ENCODE results near the gene IL6ST.

The IL6ST gene

GRCh38 chr5:55915783-55916182, 79.0 kb downstream of the IL6ST start:
- DNase-seq (ENCODE audit: insufficient read length, low spot score): no peak
- TF ChIP-seq POLR2AphosphoS5 (IDR thresholded peaks at IDR 0.05; ENCODE audit: low read depth, low read length) (no peak), POU2F2 (IDR thresholded peaks at IDR 0.05; ENCODE audit: low read depth, low read length) (no peak), POLR2A (IDR thresholded peaks at IDR 0.05; ENCODE audit: low read depth, low read length) (no peak), SPI1 (IDR thresholded peaks at IDR 0.05; ENCODE audit: low read depth, low read length) (no peak), TAF1 (IDR thresholded peaks at IDR 0.05; ENCODE audit: low read depth, low read length) (no peak), PAX5 (IDR thresholded peaks at IDR 0.05; ENCODE audit: insufficient read depth, low read length, severe bottlenecking) (no peak)

GRCh38 chr5:55914971-55915370, 79.8 kb downstream of the IL6ST start:
- FAIRE-seq (no peak), DNase-seq (ENCODE audit: insufficient read length, low spot score) (no peak)
- TF ChIP-seq POU2F2 (IDR thresholded peaks at IDR 0.05; ENCODE audit: low read depth, low read length) (no peak), PAX5 (IDR thresholded peaks at IDR 0.05; ENCODE audit: insufficient read depth, low read length, severe bottlenecking) (no peak), POLR2AphosphoS5 (IDR thresholded peaks at IDR 0.05; ENCODE audit: low read depth, low read length) (no peak), TAF1 (IDR thresholded peaks at IDR 0.05; ENCODE audit: low read depth, low read length) (no peak), POLR2A (IDR thresholded peaks at IDR 0.05; ENCODE audit: low read depth, low read length) (no peak), SPI1 (IDR thresholded peaks at IDR 0.05; ENCODE audit: low read depth, low read length) (no peak)

More at GRCh38 chr5:55915783-55916182, 79.0 kb downstream of the IL6ST start:
- no peak for FAIRE-seq

- no peak for FAIRE-seq
- TF ChIP-seq POLR2AphosphoS5 (IDR thresholded peaks at IDR 0.05; ENCODE audit: low read depth, low read length) (no peak), POU2F2 (IDR thresholded peaks at IDR 0.05; ENCODE audit: low read depth, low read length) (no peak), TAF1 (IDR thresholded peaks at IDR 0.05; ENCODE audit: low read depth, low read length) (no peak), POLR2A (IDR thresholded peaks at IDR 0.05; ENCODE audit: low read depth, low read length) (no peak), PAX5 (IDR thresholded peaks at IDR 0.05; ENCODE audit: insufficient read depth, low read length, severe bottlenecking) (no peak), SPI1 (IDR thresholded peaks at IDR 0.05; ENCODE audit: low read depth, low read length) (no peak)
These were observed 81.0 kb downstream of the IL6ST start for GRCh38 chr5:55913466-55914413.

GRCh38 chr5:55911784-55912653, 82.7 kb downstream of the IL6ST start:
- no peak for DNase-seq (ENCODE audit: insufficient read length, low spot score)
- TF ChIP-seq POLR2A (IDR thresholded peaks at IDR 0.05; ENCODE audit: low read depth, low read length): no peak
- TF ChIP-seq PAX5 (IDR thresholded peaks at IDR 0.05; ENCODE audit: insufficient read depth, low read length, severe bottlenecking): no peak
- TF ChIP-seq POU2F2 (IDR thresholded peaks at IDR 0.05; ENCODE audit: low read depth, low read length): no peak
- TF ChIP-seq TAF1 (IDR thresholded peaks at IDR 0.05; ENCODE audit: low read depth, low read length): no peak
- no peak for TF ChIP-seq POLR2AphosphoS5 (IDR thresholded peaks at IDR 0.05; ENCODE audit: low read depth, low read length)
- TF ChIP-seq SPI1 (IDR thresholded peaks at IDR 0.05; ENCODE audit: low read depth, low read length): no peak
- no peak for FAIRE-seq

More at GRCh38 chr5:55913466-55914413, 81.0 kb downstream of the IL6ST start:
- no peak for DNase-seq (ENCODE audit: insufficient read length, low spot score)

- no peak for DNase-seq (ENCODE audit: insufficient read length, low spot score)
- TF ChIP-seq PAX5 (IDR thresholded peaks at IDR 0.05; ENCODE audit: insufficient read depth, low read length, severe bottlenecking) (no peak), POLR2A (IDR thresholded peaks at IDR 0.05; ENCODE audit: low read depth, low read length) (no peak), POU2F2 (IDR thresholded peaks at IDR 0.05; ENCODE audit: low read depth, low read length) (no peak), TAF1 (IDR thresholded peaks at IDR 0.05; ENCODE audit: low read depth, low read length) (no peak), POLR2AphosphoS5 (IDR thresholded peaks at IDR 0.05; ENCODE audit: low read depth, low read length) (no peak), SPI1 (IDR thresholded peaks at IDR 0.05; ENCODE audit: low read depth, low read length) (no peak)
- FAIRE-seq: no peak
These were observed 86.0 kb downstream of the IL6ST start for GRCh38 chr5:55908804-55909203.

GRCh38 chr5:55907927-55908326, 86.8 kb downstream of the IL6ST start:
- no peak for DNase-seq (ENCODE audit: insufficient read length, low spot score)
- TF ChIP-seq SPI1 (IDR thresholded peaks at IDR 0.05; ENCODE audit: low read depth, low read length): no peak
- no peak for TF ChIP-seq POU2F2 (IDR thresholded peaks at IDR 0.05; ENCODE audit: low read depth, low read length)
- no peak for TF ChIP-seq TAF1 (IDR thresholded peaks at IDR 0.05; ENCODE audit: low read depth, low read length)
- no peak for TF ChIP-seq POLR2A (IDR thresholded peaks at IDR 0.05; ENCODE audit: low read depth, low read length)
- no peak for TF ChIP-seq PAX5 (IDR thresholded peaks at IDR 0.05; ENCODE audit: insufficient read depth, low read length, severe bottlenecking)
- TF ChIP-seq POLR2AphosphoS5 (IDR thresholded peaks at IDR 0.05; ENCODE audit: low read depth, low read length): no peak
- FAIRE-seq: no peak

GRCh38 chr5:55905251-55905650, 89.5 kb downstream of the IL6ST start:
- TF ChIP-seq TAF1 (IDR thresholded peaks at IDR 0.05; ENCODE audit: low read depth, low read length) (no peak), PAX5 (IDR thresholded peaks at IDR 0.05; ENCODE audit: insufficient read depth, low read length, severe bottlenecking) (no peak), POLR2A (IDR thresholded peaks at IDR 0.05; ENCODE audit: low read depth, low read length) (no peak), POLR2AphosphoS5 (IDR thresholded peaks at IDR 0.05; ENCODE audit: low read depth, low read length) (no peak), POU2F2 (IDR thresholded peaks at IDR 0.05; ENCODE audit: low read depth, low read length) (no peak), SPI1 (IDR thresholded peaks at IDR 0.05; ENCODE audit: low read depth, low read length) (no peak)
- FAIRE-seq (no peak), DNase-seq (ENCODE audit: insufficient read length, low spot score) (no peak)

GRCh38 chr5:55904152-55904551, 90.6 kb downstream of the IL6ST start:
- DNase-seq (ENCODE audit: insufficient read length, low spot score) (no peak), FAIRE-seq (no peak)
- no peak for TF ChIP-seq POLR2AphosphoS5 (IDR thresholded peaks at IDR 0.05; ENCODE audit: low read depth, low read length)

- DNase-seq (ENCODE audit: insufficient read length, low spot score): peak; percentile 45
These were observed 91.6 kb downstream of the IL6ST start for GRCh38 chr5:55903121-55903701.

More at GRCh38 chr5:55903121-55903701, 91.6 kb downstream of the IL6ST start:
- peak; percentile 57 for FAIRE-seq
- no peak for TF ChIP-seq TAF1 (IDR thresholded peaks at IDR 0.05; ENCODE audit: low read depth, low read length)
- no peak for TF ChIP-seq PAX5 (IDR thresholded peaks at IDR 0.05; ENCODE audit: insufficient read depth, low read length, severe bottlenecking)
- TF ChIP-seq SPI1 (IDR thresholded peaks at IDR 0.05; ENCODE audit: low read depth, low read length): no peak
- TF ChIP-seq POLR2AphosphoS5 (IDR thresholded peaks at IDR 0.05; ENCODE audit: low read depth, low read length): no peak
- no peak for TF ChIP-seq POU2F2 (IDR thresholded peaks at IDR 0.05; ENCODE audit: low read depth, low read length)
- no peak for TF ChIP-seq POLR2A (IDR thresholded peaks at IDR 0.05; ENCODE audit: low read depth, low read length)

Data from GM12891 (cell line).